ENCODE data around the gene SDK1. TPM values are rescaled to one million over a fixed set of nuclear protein-coding genes. Genes with fewer than 3 reads are reported as not detected.

The SDK1 gene
- total and polyA plus RNA-seq, 7 experiments from 2014 or later = 0.07 to 2.5 (median 0.54) TPM

DNA sequence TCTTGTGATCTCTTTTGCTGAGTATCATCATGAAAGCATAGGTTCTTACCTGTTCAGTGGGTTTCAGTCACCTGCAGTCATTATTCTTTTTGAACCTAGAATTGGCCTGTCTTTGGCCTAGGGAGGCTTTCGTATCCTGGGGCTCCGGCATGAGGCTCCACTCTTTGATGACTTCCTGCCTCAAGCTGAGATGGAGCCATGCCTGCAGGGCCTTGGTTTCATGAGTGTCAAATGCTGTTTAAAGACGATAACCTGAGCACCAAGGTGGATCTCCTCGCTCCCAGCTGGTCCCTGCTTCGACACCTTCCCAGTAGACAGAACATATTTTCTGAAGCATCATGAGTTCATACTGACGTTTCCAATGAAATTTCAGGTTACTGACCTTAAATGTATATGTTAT, 783.2 kb downstream of the SDK1 start:
- ATAC-seq = no peak
- DNase-seq = no peak
- Histone ChIP-seq H3K4me1 (ENCODE audit: control insufficient read depth in 2 of 2, insufficient read depth in 2 of 2, low read length in 2 of 2) (no peaks in the 10 kb centered on the region), H3K9me3 (ENCODE audit: control insufficient read depth in 2 of 3, low read length in 3 of 3) (peaks cover 0 to 4% (median 0%) of the 10 kb centered on the region in 3 experiments), H3K27me3 (ENCODE audit: control insufficient read depth in 2 of 2, insufficient read depth in 2 of 2, low read length in 2 of 2) (no peaks in the 10 kb centered on the region), H3K36me3 (ENCODE audit: control insufficient read depth in 2 of 3, insufficient read depth in 3 of 3, low read length in 3 of 3) (no peaks in the 10 kb centered on the region), H3K27ac (ENCODE audit: low read depth, low read length) (no peak overlapping the region), H3K4me3 (ENCODE audit: low read length) (no peak overlapping the region)
- CTCF ChIA-PET = no interaction called here
- Mint-ChIP-seq H3K9me3 (peaks cover 0 to 9% (median 2%) of the 10 kb centered on the region in 11 donors), H3K4me3 (no peak overlapping the region), H3K36me3 (peaks cover 0 to 14% (median 5%) of the 10 kb centered on the region in 5 donors), H3K27ac (peak overlapping the region in 3 of 9 donors; percentile 14 to 58 (median 57)), H3K27me3 (peaks cover 0 to 8% (median 0%) of the 10 kb centered on the region in 5 donors), H3K4me1 (peaks cover 0 to 11% (median 6%) of the 10 kb centered on the region in 7 donors)
- intact Hi-C loops (cut with micrococcal nuclease) = no loop called here
- POLR2A ChIA-PET = no interaction called here

- peaks cover 0 to 6% (median 0%) of the 10 kb centered on the region in 5 donors for H3K27me3 Mint-ChIP-seq
- Histone ChIP-seq H3K27me3 (ENCODE audit: control insufficient read depth in 2 of 2, insufficient read depth in 2 of 2, low read length in 2 of 2) (no peaks in the 10 kb centered on the region), H3K9me3 (ENCODE audit: control insufficient read depth in 2 of 3, low read length in 3 of 3) (peaks cover 0 to 12% (median 0%) of the 10 kb centered on the region in 3 experiments), H3K27ac (ENCODE audit: low read depth, low read length) (no peak overlapping the region), H3K4me1 (ENCODE audit: control insufficient read depth in 2 of 2, insufficient read depth in 2 of 2, low read length in 2 of 2) (no peaks in the 10 kb centered on the region), H3K36me3 (ENCODE audit: control insufficient read depth in 2 of 3, insufficient read depth in 3 of 3, low read length in 3 of 3) (no peaks in the 10 kb centered on the region), H3K4me3 (ENCODE audit: low read length) (no peak overlapping the region)
- peak overlapping the region in 5 of 9 donors; percentile 1 to 71 (median 34) for H3K27ac Mint-ChIP-seq
- no peak for ATAC-seq
- H3K9me3 Mint-ChIP-seq = peaks cover 0 to 21% (median 4%) of the 10 kb centered on the region in 11 donors
- peak overlapping the region in 6 of 10 donors; percentile 8 to 61 (median 44) for H3K4me3 Mint-ChIP-seq
- intact Hi-C loops (cut with micrococcal nuclease) = no loop called here
- DNase-seq = peak in 1 of 9 donors; percentile 0
- POLR2A ChIA-PET = no interaction called here
- H3K36me3 Mint-ChIP-seq = peaks cover 0 to 20% (median 13%) of the 10 kb centered on the region in 5 donors
- H3K4me1 Mint-ChIP-seq = peaks cover 0 to 11% (median 6%) of the 10 kb centered on the region in 7 donors
- CTCF ChIA-PET = no interaction called here
Measured at GRCh38 chr7:4085937-4086691, 785.1 kb downstream of the SDK1 start.

DNA sequence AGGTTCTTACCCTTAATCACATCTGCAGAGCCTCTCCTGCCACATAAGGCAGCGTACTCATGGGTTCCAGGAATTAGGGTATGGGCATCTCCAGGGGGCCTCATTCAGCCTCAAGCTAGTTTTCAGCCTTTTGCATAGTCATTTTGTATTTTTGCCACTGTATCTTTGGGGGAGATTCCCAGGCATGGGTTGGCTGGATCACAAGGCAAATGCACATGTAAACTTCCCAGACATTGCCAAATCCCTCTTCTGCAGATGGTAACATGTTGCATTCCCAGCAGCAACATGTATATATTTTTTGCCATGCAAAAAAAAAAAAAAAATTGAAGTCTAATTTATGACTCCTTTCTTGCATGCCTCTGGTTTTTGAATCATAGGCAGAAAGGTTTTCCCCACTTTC, 785.7 kb downstream of the SDK1 start:
- H3K4me1 ChIP-seq (ENCODE audit: control insufficient read depth in 2 of 2, insufficient read depth in 2 of 2, low read length in 2 of 2) = no peaks in the 10 kb centered on the region
- intact Hi-C loops (cut with micrococcal nuclease) = no loop called here
- H3K4me3 ChIP-seq (ENCODE audit: low read length) = no peak overlapping the region
- ChIA-PET POLR2A (no interaction called here), CTCF (no interaction called here)
- ATAC-seq (no peak), DNase-seq (no peak)
- H3K4me1 Mint-ChIP-seq = peaks cover 0 to 11% (median 6%) of the 10 kb centered on the region in 7 donors
- peaks cover 0 to 23% (median 4%) of the 10 kb centered on the region in 11 donors for H3K9me3 Mint-ChIP-seq
- H3K36me3 ChIP-seq (ENCODE audit: control insufficient read depth in 2 of 3, insufficient read depth in 3 of 3, low read length in 3 of 3) = no peaks in the 10 kb centered on the region
- H3K27ac ChIP-seq (ENCODE audit: low read depth, low read length) = no peak overlapping the region
- H3K9me3 ChIP-seq (ENCODE audit: control insufficient read depth in 2 of 3, low read length in 3 of 3) = peaks cover 0 to 12% (median 0%) of the 10 kb centered on the region in 3 experiments
- H3K4me3 Mint-ChIP-seq = peak overlapping the region in 2 of 10 donors; percentile 25 to 56
- H3K27me3 Mint-ChIP-seq = peaks cover 0 to 6% (median 0%) of the 10 kb centered on the region in 5 donors
- peak overlapping the region in 1 of 9 donors; percentile 34 for H3K27ac Mint-ChIP-seq
- H3K27me3 ChIP-seq (ENCODE audit: control insufficient read depth in 2 of 2, insufficient read depth in 2 of 2, low read length in 2 of 2) = no peaks in the 10 kb centered on the region
- H3K36me3 Mint-ChIP-seq = peaks cover 0 to 22% (median 13%) of the 10 kb centered on the region in 5 donors

- no peak overlapping the region for H3K27ac Mint-ChIP-seq
- peaks cover 0 to 3% (median 0%) of the 10 kb centered on the region in 5 donors for H3K27me3 Mint-ChIP-seq
- peaks cover 0 to 20% (median 3%) of the 10 kb centered on the region in 11 donors for H3K9me3 Mint-ChIP-seq
- ChIA-PET CTCF (no interaction called here), POLR2A (no interaction called here)
- intact Hi-C loops (cut with micrococcal nuclease) = no loop called here
- no peak overlapping the region for H3K4me3 Mint-ChIP-seq
- no peaks in the 10 kb centered on the region for H3K36me3 ChIP-seq (ENCODE audit: control insufficient read depth in 2 of 3, insufficient read depth in 3 of 3, low read length in 3 of 3)
- H3K4me1 Mint-ChIP-seq = peaks cover 0 to 17% (median 0%) of the 10 kb centered on the region in 7 donors
- H3K4me1 ChIP-seq (ENCODE audit: control insufficient read depth in 2 of 2, insufficient read depth in 2 of 2, low read length in 2 of 2) = no peaks in the 10 kb centered on the region
- DNase-seq = no peak
- no peak overlapping the region for H3K4me3 ChIP-seq (ENCODE audit: low read length)
- no peak for ATAC-seq
- peaks cover 0 to 22% (median 13%) of the 10 kb centered on the region in 5 donors for H3K36me3 Mint-ChIP-seq
- no peaks in the 10 kb centered on the region for H3K27me3 ChIP-seq (ENCODE audit: control insufficient read depth in 2 of 2, insufficient read depth in 2 of 2, low read length in 2 of 2)
- H3K27ac ChIP-seq (ENCODE audit: low read depth, low read length) = no peak overlapping the region
- peaks cover 0 to 8% (median 0%) of the 10 kb centered on the region in 3 experiments for H3K9me3 ChIP-seq (ENCODE audit: control insufficient read depth in 2 of 3, low read length in 3 of 3)
Measured at GRCh38 chr7:4091767-4092166, 790.7 kb downstream of the SDK1 start.

- Mint-ChIP-seq H3K27me3 (peaks cover 0 to 3% (median 0%) of the 10 kb centered on the region in 5 donors), H3K36me3 (peaks cover 0 to 22% (median 13%) of the 10 kb centered on the region in 5 donors), H3K9me3 (peaks cover 0 to 20% (median 3%) of the 10 kb centered on the region in 11 donors), H3K4me3 (no peak overlapping the region), H3K27ac (no peak overlapping the region), H3K4me1 (peaks cover 0 to 29% (median 0%) of the 10 kb centered on the region in 7 donors)
- H3K4me3 ChIP-seq (ENCODE audit: low read length) = no peak overlapping the region
- no peak for DNase-seq
- peaks cover 0 to 6% of the 10 kb centered on the region in 2 donors for H3K4me1 ChIP-seq (ENCODE audit: control insufficient read depth in 2 of 2, insufficient read depth in 2 of 2, low read length in 2 of 2)
- no peaks in the 10 kb centered on the region for H3K27me3 ChIP-seq (ENCODE audit: control insufficient read depth in 2 of 2, insufficient read depth in 2 of 2, low read length in 2 of 2)
- H3K9me3 ChIP-seq (ENCODE audit: control insufficient read depth in 2 of 3, low read length in 3 of 3) = peaks cover 0 to 8% (median 0%) of the 10 kb centered on the region in 3 experiments
- CTCF ChIA-PET = no interaction called here
- no peaks in the 10 kb centered on the region for H3K36me3 ChIP-seq (ENCODE audit: control insufficient read depth in 2 of 3, insufficient read depth in 3 of 3, low read length in 3 of 3)
- intact Hi-C loops (cut with micrococcal nuclease) = no loop called here
- no peak for ATAC-seq
- H3K27ac ChIP-seq (ENCODE audit: low read depth, low read length) = no peak overlapping the region
- POLR2A ChIA-PET = no interaction called here
Measured at GRCh38 chr7:4093035-4093434, 792.0 kb downstream of the SDK1 start.

DNA sequence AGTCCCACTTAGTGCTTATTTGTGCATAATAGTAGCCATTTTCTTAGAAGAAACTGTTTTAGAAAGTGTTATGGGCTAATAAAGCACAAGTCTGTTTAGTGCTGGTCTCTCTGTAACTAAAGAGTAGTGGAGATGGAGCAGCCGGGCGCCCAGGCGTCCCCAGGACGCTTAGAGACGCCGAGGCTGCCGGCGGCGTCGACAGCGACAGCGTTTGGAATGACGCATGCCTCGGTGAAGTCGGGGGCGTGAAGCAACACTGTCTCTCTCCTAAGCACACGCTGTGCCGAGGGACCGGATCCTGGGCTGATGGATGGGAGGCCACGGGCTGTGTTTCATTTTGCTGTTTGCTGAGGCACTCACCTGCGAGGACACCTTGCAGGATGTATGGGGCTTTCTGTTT, 792.4 kb downstream of the SDK1 start:
- Mint-ChIP-seq H3K4me3 (no peak overlapping the region), H3K4me1 (peaks cover 0 to 34% (median 0%) of the 10 kb centered on the region in 7 donors), H3K36me3 (peaks cover 0 to 20% (median 13%) of the 10 kb centered on the region in 5 donors), H3K27me3 (peaks cover 0 to 3% (median 0%) of the 10 kb centered on the region in 5 donors), H3K27ac (no peak overlapping the region), H3K9me3 (peaks cover 0 to 20% (median 3%) of the 10 kb centered on the region in 11 donors)
- ChIA-PET POLR2A (no interaction called here), CTCF (no interaction called here)
- Histone ChIP-seq H3K4me1 (ENCODE audit: control insufficient read depth in 2 of 2, insufficient read depth in 2 of 2, low read length in 2 of 2) (peaks cover 0 to 6% of the 10 kb centered on the region in 2 donors), H3K27me3 (ENCODE audit: control insufficient read depth in 2 of 2, insufficient read depth in 2 of 2, low read length in 2 of 2) (no peaks in the 10 kb centered on the region), H3K27ac (ENCODE audit: low read depth, low read length) (no peak overlapping the region), H3K9me3 (ENCODE audit: control insufficient read depth in 2 of 3, low read length in 3 of 3) (peaks cover 0 to 8% (median 0%) of the 10 kb centered on the region in 3 experiments), H3K36me3 (ENCODE audit: control insufficient read depth in 2 of 3, insufficient read depth in 3 of 3, low read length in 3 of 3) (no peaks in the 10 kb centered on the region), H3K4me3 (ENCODE audit: low read length) (no peak overlapping the region)
- intact Hi-C loops (cut with micrococcal nuclease) = no loop called here
- DNase-seq = no peak
- no peak for ATAC-seq

All from naive thymus-derived CD4-positive, alpha-beta T cell (primary cell).